ENCODE results near the gene NT5C3B.
"Not testable (repeated sequence)": the region's sequence is repeated elsewhere in the genome, so short reads cannot be mapped to it uniquely, and the experiment has no call there.

NT5C3B gene

DNA sequence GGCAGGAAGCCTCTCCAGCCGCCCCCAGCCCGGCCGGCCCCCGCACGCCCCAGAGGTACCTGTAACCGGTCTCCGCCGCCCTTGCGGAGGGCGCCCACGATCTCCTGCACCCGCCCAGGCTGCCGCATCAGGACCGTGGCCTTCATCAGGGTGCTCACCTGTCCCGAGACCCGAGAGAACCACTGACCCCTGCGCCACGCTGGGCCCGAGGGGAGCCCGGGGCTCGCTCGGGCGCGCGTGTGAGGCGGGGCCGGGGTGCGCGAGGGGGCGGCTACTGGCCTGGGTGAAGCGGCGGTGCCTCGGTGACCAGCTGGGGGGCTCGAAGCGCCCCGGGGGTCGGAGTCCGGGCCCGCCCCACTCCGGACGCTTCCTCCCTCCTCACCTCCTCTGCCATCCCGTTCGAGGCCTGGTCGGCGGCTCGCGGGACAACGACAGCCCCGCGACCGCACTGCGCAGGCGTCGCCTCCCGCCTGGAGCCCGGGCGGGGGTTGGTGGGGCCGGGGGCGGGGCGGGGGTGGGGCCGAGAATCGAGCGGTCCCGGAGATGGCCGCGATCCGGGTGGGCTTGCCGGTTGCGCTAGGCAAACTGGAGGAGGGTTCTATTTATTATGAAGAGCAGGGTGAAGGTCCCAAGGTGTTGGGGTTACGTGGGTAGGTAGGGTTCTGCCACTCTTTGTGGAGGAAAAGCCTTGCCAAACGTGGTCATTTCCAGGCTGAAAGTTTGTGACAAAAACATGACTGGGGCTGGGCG lies at the start of gene NT5C3B:
Gene NT5C3B (minus strand): TSS at position 433 of the 750 bp plus-strand sequence. CDS start 39 bp downstream, at position 394.
- peak within 1 kb of the TSS; percentile 73 for H3K4me3 ChIP-seq (ENCODE audit: low read length)
- no peak within 1 kb of the TSS for H3K27ac ChIP-seq (ENCODE audit: low read length)
- H3K9me3 ChIP-seq (ENCODE audit: insufficient read depth, low read depth, low read length) = no peaks in the 10 kb centered on the region
- H3K4me1 ChIP-seq (ENCODE audit: insufficient read depth, low read length) = 0 out of 2 replicates have a peak, but pooled peaks cover 3% of the 10 kb centered on the region
- peaks cover 20% of the 10 kb centered on the region for H3K36me3 ChIP-seq (ENCODE audit: insufficient read depth, low read depth, low read length)
- H3K27me3 ChIP-seq (ENCODE audit: insufficient read depth, low read length) = peaks cover 15% of the 10 kb centered on the region
- peak within 1 kb of the TSS; percentile 63; the same call in 1 of the 2 replicates for H3K9ac ChIP-seq (ENCODE audit: low read depth, low read length)

GRCh38 chr17:41885733-41886132 lies 49.7 kb upstream of the NT5C3B start:
- Histone ChIP-seq H3K4me1 (ENCODE audit: insufficient read depth, low read length) (no peaks in the 10 kb centered on the region), H3K27ac (ENCODE audit: low read length) (no peak overlapping the region), H3K4me3 (ENCODE audit: low read length) (no peak overlapping the region), H3K27me3 (ENCODE audit: insufficient read depth, low read length) (no peaks in the 10 kb centered on the region), H3K36me3 (ENCODE audit: insufficient read depth, low read depth, low read length) (peaks cover 93% of the 10 kb centered on the region), H3K9me3 (ENCODE audit: insufficient read depth, low read depth, low read length) (no peaks in the 10 kb centered on the region), H3K9ac (ENCODE audit: low read depth, low read length) (no peak overlapping the region)

- Histone ChIP-seq H3K9me3 (ENCODE audit: insufficient read depth, low read depth, low read length) (no peaks in the 10 kb centered on the region), H3K4me3 (ENCODE audit: low read length) (no peak overlapping the region), H3K9ac (ENCODE audit: low read depth, low read length) (no peak overlapping the region), H3K4me1 (ENCODE audit: insufficient read depth, low read length) (no peaks in the 10 kb centered on the region), H3K27ac (ENCODE audit: low read length) (no peak overlapping the region), H3K27me3 (ENCODE audit: insufficient read depth, low read length) (no peaks in the 10 kb centered on the region), H3K36me3 (ENCODE audit: insufficient read depth, low read depth, low read length) (peaks cover 98% of the 10 kb centered on the region)
Measured at GRCh38 chr17:41882756-41883155, 46.7 kb upstream of the NT5C3B start.

DNA sequence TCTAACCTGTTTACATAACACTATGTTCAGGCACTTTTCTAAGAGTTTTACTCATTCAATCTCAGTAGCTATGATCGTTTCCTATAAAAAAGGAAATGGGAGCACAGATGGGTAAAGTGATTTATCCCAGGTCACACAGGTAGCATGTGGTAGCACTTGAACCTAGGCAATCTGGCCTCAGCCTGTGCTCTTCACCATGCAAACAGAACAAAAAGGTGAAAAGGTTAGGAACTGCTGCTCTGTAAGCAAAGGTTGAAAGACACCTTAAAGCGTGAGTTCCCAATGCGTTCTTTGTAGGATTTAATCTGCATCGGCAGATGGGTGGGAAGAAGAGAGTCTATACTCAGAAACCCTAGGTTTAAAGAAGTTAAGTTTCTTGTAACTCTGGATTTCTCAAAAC lies 44.1 kb upstream of the NT5C3B start:
- Histone ChIP-seq H3K4me3 (ENCODE audit: low read length) (no peak overlapping the region), H3K36me3 (ENCODE audit: insufficient read depth, low read depth, low read length) (peaks cover 85% of the 10 kb centered on the region)

GRCh38 chr17:41874293-41874670 lies 38.2 kb upstream of the NT5C3B start:
- not testable (repeated sequence) for H3K27ac ChIP-seq (ENCODE audit: low read length); H3K4me3 ChIP-seq (ENCODE audit: low read length); H3K9ac ChIP-seq (ENCODE audit: low read depth, low read length); H3K27me3 ChIP-seq (ENCODE audit: insufficient read depth, low read length); H3K4me1 ChIP-seq (ENCODE audit: insufficient read depth, low read length); H3K9me3 ChIP-seq (ENCODE audit: insufficient read depth, low read depth, low read length)
- peaks cover 86% of the 10 kb centered on the region for H3K36me3 ChIP-seq (ENCODE audit: insufficient read depth, low read depth, low read length)

More for the DNA sequence above, 44.1 kb upstream of the NT5C3B start:
- H3K4me1 ChIP-seq (ENCODE audit: insufficient read depth, low read length) = no peaks in the 10 kb centered on the region
- no peak overlapping the region for H3K9ac ChIP-seq (ENCODE audit: low read depth, low read length)
- H3K27ac ChIP-seq (ENCODE audit: low read length) = no peak overlapping the region
- no peaks in the 10 kb centered on the region for H3K27me3 ChIP-seq (ENCODE audit: insufficient read depth, low read length)
- H3K9me3 ChIP-seq (ENCODE audit: insufficient read depth, low read depth, low read length) = no peaks in the 10 kb centered on the region

GRCh38 chr17:41873559-41874292 lies 37.7 kb upstream of the NT5C3B start:
- Histone ChIP-seq H3K9ac (ENCODE audit: low read depth, low read length) (no peak overlapping the region), H3K4me1 (ENCODE audit: insufficient read depth, low read length) (no peaks in the 10 kb centered on the region), H3K9me3 (ENCODE audit: insufficient read depth, low read depth, low read length) (no peaks in the 10 kb centered on the region), H3K4me3 (ENCODE audit: low read length) (no peak overlapping the region), H3K27me3 (ENCODE audit: insufficient read depth, low read length) (no peaks in the 10 kb centered on the region), H3K27ac (ENCODE audit: low read length) (no peak overlapping the region), H3K36me3 (ENCODE audit: insufficient read depth, low read depth, low read length) (peaks cover 86% of the 10 kb centered on the region)

DNA sequence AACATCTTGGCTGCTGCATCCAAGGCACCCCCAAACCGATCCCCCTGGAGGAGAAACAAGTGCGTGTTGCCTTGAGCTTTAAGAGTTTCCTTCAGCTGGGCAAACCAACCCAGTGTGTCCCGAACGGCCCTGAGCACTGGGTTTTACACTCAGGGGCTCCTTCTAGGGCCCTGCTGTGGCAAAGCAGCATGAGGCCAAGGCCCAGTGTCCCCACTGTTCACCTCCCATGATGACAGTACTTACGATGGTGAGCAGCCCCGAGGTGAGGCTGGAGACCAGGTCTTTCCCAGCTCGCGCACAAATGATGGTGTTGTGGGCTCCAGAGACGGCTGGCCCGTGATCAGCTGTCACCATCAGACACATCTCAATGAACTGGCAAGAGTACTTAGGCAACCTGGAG lies 35.8 kb upstream of the NT5C3B start:
- Histone ChIP-seq H3K27me3 (ENCODE audit: insufficient read depth, low read length) (no peaks in the 10 kb centered on the region), H3K4me3 (ENCODE audit: low read length) (no peak overlapping the region), H3K36me3 (ENCODE audit: insufficient read depth, low read depth, low read length) (peaks cover 83% of the 10 kb centered on the region), H3K4me1 (ENCODE audit: insufficient read depth, low read length) (no peaks in the 10 kb centered on the region), H3K9me3 (ENCODE audit: insufficient read depth, low read depth, low read length) (no peaks in the 10 kb centered on the region), H3K9ac (ENCODE audit: low read depth, low read length) (no peak overlapping the region), H3K27ac (ENCODE audit: low read length) (no peak overlapping the region)

GRCh38 chr17:41870627-41871026 lies 34.6 kb upstream of the NT5C3B start:
- Histone ChIP-seq H3K4me3 (ENCODE audit: low read length) (no peak overlapping the region), H3K27ac (ENCODE audit: low read length) (no peak overlapping the region), H3K4me1 (ENCODE audit: insufficient read depth, low read length) (no peaks in the 10 kb centered on the region), H3K9ac (ENCODE audit: low read depth, low read length) (no peak overlapping the region), H3K36me3 (ENCODE audit: insufficient read depth, low read depth, low read length) (peaks cover 84% of the 10 kb centered on the region), H3K27me3 (ENCODE audit: insufficient read depth, low read length) (no peaks in the 10 kb centered on the region), H3K9me3 (ENCODE audit: insufficient read depth, low read depth, low read length) (no peaks in the 10 kb centered on the region)

GRCh38 chr17:41870097-41870496 lies 34.1 kb upstream of the NT5C3B start:
- no peak overlapping the region for H3K27ac ChIP-seq (ENCODE audit: low read length)
- H3K4me3 ChIP-seq (ENCODE audit: low read length) = no peak overlapping the region
- no peaks in the 10 kb centered on the region for H3K4me1 ChIP-seq (ENCODE audit: insufficient read depth, low read length)
- H3K9ac ChIP-seq (ENCODE audit: low read depth, low read length) = no peak overlapping the region
- no peaks in the 10 kb centered on the region for H3K9me3 ChIP-seq (ENCODE audit: insufficient read depth, low read depth, low read length)
- H3K36me3 ChIP-seq (ENCODE audit: insufficient read depth, low read depth, low read length) = peaks cover 82% of the 10 kb centered on the region
- no peaks in the 10 kb centered on the region for H3K27me3 ChIP-seq (ENCODE audit: insufficient read depth, low read length)

- peaks cover 76% of the 10 kb centered on the region for H3K36me3 ChIP-seq (ENCODE audit: insufficient read depth, low read depth, low read length)
- no peaks in the 10 kb centered on the region for H3K9me3 ChIP-seq (ENCODE audit: insufficient read depth, low read depth, low read length)
- no peak overlapping the region for H3K4me3 ChIP-seq (ENCODE audit: low read length)
- no peak overlapping the region for H3K9ac ChIP-seq (ENCODE audit: low read depth, low read length)
- H3K27ac ChIP-seq (ENCODE audit: low read length) = no peak overlapping the region
- no peaks in the 10 kb centered on the region for H3K4me1 ChIP-seq (ENCODE audit: insufficient read depth, low read length)
- H3K27me3 ChIP-seq (ENCODE audit: insufficient read depth, low read length) = no peaks in the 10 kb centered on the region
Measured at GRCh38 chr17:41869426-41869825, 33.4 kb upstream of the NT5C3B start.

DNA sequence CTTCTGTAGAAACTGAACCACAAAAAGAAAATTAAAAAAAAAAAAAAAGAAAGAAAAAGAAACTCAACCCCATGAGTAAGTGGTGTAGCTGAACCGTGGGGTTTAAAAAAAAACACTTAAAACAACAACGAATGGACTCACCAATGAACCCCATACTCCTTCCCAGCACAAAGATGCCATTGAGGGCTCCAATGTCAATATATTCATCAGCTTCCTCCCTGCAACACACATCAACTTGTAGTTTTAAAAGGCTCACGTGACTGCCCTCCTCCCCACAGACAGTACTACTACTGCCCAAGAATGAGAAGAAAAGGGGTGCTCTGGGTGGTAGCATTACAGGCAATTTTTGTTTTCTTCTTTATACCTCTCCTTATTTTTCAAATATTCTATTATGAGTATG lies 32.5 kb upstream of the NT5C3B start:
- peaks cover 68% of the 10 kb centered on the region for H3K36me3 ChIP-seq (ENCODE audit: insufficient read depth, low read depth, low read length)
- no peaks in the 10 kb centered on the region for H3K9me3 ChIP-seq (ENCODE audit: insufficient read depth, low read depth, low read length)
- H3K27me3 ChIP-seq (ENCODE audit: insufficient read depth, low read length) = no peaks in the 10 kb centered on the region
- peaks cover 7% of the 10 kb centered on the region for H3K4me1 ChIP-seq (ENCODE audit: insufficient read depth, low read length)
- H3K27ac ChIP-seq (ENCODE audit: low read length) = no peak overlapping the region
- no peak overlapping the region for H3K9ac ChIP-seq (ENCODE audit: low read depth, low read length)
- H3K4me3 ChIP-seq (ENCODE audit: low read length) = no peak overlapping the region

GRCh38 chr17:41865596-41865893 lies 29.5 kb upstream of the NT5C3B start:
- H3K4me3 ChIP-seq (ENCODE audit: low read length) = peak overlapping the region; percentile 73
- H3K27ac ChIP-seq (ENCODE audit: low read length) = no peak overlapping the region
- H3K27me3 ChIP-seq (ENCODE audit: insufficient read depth, low read length) = no peaks in the 10 kb centered on the region
- peaks cover 19% of the 10 kb centered on the region for H3K4me1 ChIP-seq (ENCODE audit: insufficient read depth, low read length)
- peak overlapping the region; percentile 54; the same call in 1 of the 2 replicates for H3K9ac ChIP-seq (ENCODE audit: low read depth, low read length)
- no peaks in the 10 kb centered on the region for H3K9me3 ChIP-seq (ENCODE audit: insufficient read depth, low read depth, low read length)
- peaks cover 38% of the 10 kb centered on the region for H3K36me3 ChIP-seq (ENCODE audit: insufficient read depth, low read depth, low read length)
